ENCODE measurements around the gene CTDSP2.

CTDSP2 gene

GRCh38 chr12:57840726-57841125 is 5.8 kb downstream of the CTDSP2 start:
- 0 out of 2 replicates have a peak overlapping the region, but pooled peaks have one; percentile 11 for H3K4me3 ChIP-seq (ENCODE audit: low read depth, low read length)
- H2AFZ ChIP-seq (ENCODE audit: low read length, unreplicated experiment): no peak overlapping the region
- H3K27ac ChIP-seq (ENCODE audit: low read depth, low read length): no peak overlapping the region
- H3K27me3 ChIP-seq (ENCODE audit: insufficient read depth, low read length): no peaks in the 10 kb centered on the region
- no peaks in the 10 kb centered on the region for H3K36me3 ChIP-seq (ENCODE audit: insufficient read depth, low read length)
- peaks cover 98% of the 10 kb centered on the region for H3K79me2 ChIP-seq (ENCODE audit: control insufficient read depth, insufficient read depth, low read length, unreplicated experiment)
- H3K4me1 ChIP-seq (ENCODE audit: control insufficient read depth, insufficient read depth, low read length, unreplicated experiment): peaks cover 83% of the 10 kb centered on the region

GRCh38 chr12:57839996-57840395 is 6.5 kb downstream of the CTDSP2 start:
- no peaks in the 10 kb centered on the region for H3K36me3 ChIP-seq (ENCODE audit: insufficient read depth, low read length)
- H3K4me3 ChIP-seq (ENCODE audit: low read depth, low read length): no peak overlapping the region
- peaks cover 89% of the 10 kb centered on the region for H3K4me1 ChIP-seq (ENCODE audit: control insufficient read depth, insufficient read depth, low read length, unreplicated experiment)
- H3K79me2 ChIP-seq (ENCODE audit: control insufficient read depth, insufficient read depth, low read length, unreplicated experiment): peaks cover 98% of the 10 kb centered on the region
- no peaks in the 10 kb centered on the region for H3K27me3 ChIP-seq (ENCODE audit: insufficient read depth, low read length)
- no peak overlapping the region for H3K27ac ChIP-seq (ENCODE audit: low read depth, low read length)
- no peak overlapping the region for H2AFZ ChIP-seq (ENCODE audit: low read length, unreplicated experiment)

- Histone ChIP-seq H3K27me3 (ENCODE audit: insufficient read depth, low read length) (no peaks in the 10 kb centered on the region), H3K79me2 (ENCODE audit: control insufficient read depth, insufficient read depth, low read length, unreplicated experiment) (peaks cover 97% of the 10 kb centered on the region), H2AFZ (ENCODE audit: low read length, unreplicated experiment) (no peak overlapping the region), H3K4me3 (ENCODE audit: low read depth, low read length) (peak overlapping the region; percentile 20), H3K27ac (ENCODE audit: low read depth, low read length) (peak overlapping the region; percentile 64), H3K36me3 (ENCODE audit: insufficient read depth, low read length) (no peaks in the 10 kb centered on the region), H3K4me1 (ENCODE audit: control insufficient read depth, insufficient read depth, low read length, unreplicated experiment) (peaks cover 85% of the 10 kb centered on the region)
Observed at GRCh38 chr12:57838594-57839302, 7.8 kb downstream of the CTDSP2 start.

- Histone ChIP-seq H3K27me3 (ENCODE audit: insufficient read depth, low read length) (no peaks in the 10 kb centered on the region), H3K4me3 (ENCODE audit: low read depth, low read length) (peak overlapping the region; percentile 38), H3K4me1 (ENCODE audit: control insufficient read depth, insufficient read depth, low read length, unreplicated experiment) (peaks cover 85% of the 10 kb centered on the region), H2AFZ (ENCODE audit: low read length, unreplicated experiment) (no peak overlapping the region), H3K79me2 (ENCODE audit: control insufficient read depth, insufficient read depth, low read length, unreplicated experiment) (peaks cover 97% of the 10 kb centered on the region), H3K36me3 (ENCODE audit: insufficient read depth, low read length) (no peaks in the 10 kb centered on the region), H3K27ac (ENCODE audit: low read depth, low read length) (peak overlapping the region; percentile 64)
Observed at GRCh38 chr12:57837864-57838562, 8.5 kb downstream of the CTDSP2 start.

- peak overlapping the region; percentile 27 for H3K27ac ChIP-seq (ENCODE audit: low read depth, low read length)
- H3K36me3 ChIP-seq (ENCODE audit: insufficient read depth, low read length): no peaks in the 10 kb centered on the region
- peaks cover 83% of the 10 kb centered on the region for H3K4me1 ChIP-seq (ENCODE audit: control insufficient read depth, insufficient read depth, low read length, unreplicated experiment)
- no peaks in the 10 kb centered on the region for H3K27me3 ChIP-seq (ENCODE audit: insufficient read depth, low read length)
- H2AFZ ChIP-seq (ENCODE audit: low read length, unreplicated experiment): no peak overlapping the region
- H3K4me3 ChIP-seq (ENCODE audit: low read depth, low read length): peak overlapping the region; percentile 39
- H3K79me2 ChIP-seq (ENCODE audit: control insufficient read depth, insufficient read depth, low read length, unreplicated experiment): peaks cover 95% of the 10 kb centered on the region
Observed at GRCh38 chr12:57836442-57837375, 9.8 kb downstream of the CTDSP2 start.

GRCh38 chr12:57835366-57836288 is 10.9 kb downstream of the CTDSP2 start:
- peaks cover 92% of the 10 kb centered on the region for H3K79me2 ChIP-seq (ENCODE audit: control insufficient read depth, insufficient read depth, low read length, unreplicated experiment)
- H3K27ac ChIP-seq (ENCODE audit: low read depth, low read length): peak overlapping the region; percentile 27
- no peaks in the 10 kb centered on the region for H3K27me3 ChIP-seq (ENCODE audit: insufficient read depth, low read length)
- H3K4me1 ChIP-seq (ENCODE audit: control insufficient read depth, insufficient read depth, low read length, unreplicated experiment): peaks cover 76% of the 10 kb centered on the region
- H3K36me3 ChIP-seq (ENCODE audit: insufficient read depth, low read length): no peaks in the 10 kb centered on the region
- H2AFZ ChIP-seq (ENCODE audit: low read length, unreplicated experiment): no peak overlapping the region
- H3K4me3 ChIP-seq (ENCODE audit: low read depth, low read length): peak overlapping the region; percentile 39; the same call in 1 of the 2 replicates

GRCh38 chr12:57834086-57834876 is 12.2 kb downstream of the CTDSP2 start:
- Histone ChIP-seq H3K27ac (ENCODE audit: low read depth, low read length) (no peak overlapping the region), H3K27me3 (ENCODE audit: insufficient read depth, low read length) (no peaks in the 10 kb centered on the region), H3K36me3 (ENCODE audit: insufficient read depth, low read length) (0 out of 2 replicates have a peak, but pooled peaks cover 1% of the 10 kb centered on the region), H2AFZ (ENCODE audit: low read length, unreplicated experiment) (no peak overlapping the region), H3K4me3 (ENCODE audit: low read depth, low read length) (no peak overlapping the region), H3K79me2 (ENCODE audit: control insufficient read depth, insufficient read depth, low read length, unreplicated experiment) (peaks cover 91% of the 10 kb centered on the region), H3K4me1 (ENCODE audit: control insufficient read depth, insufficient read depth, low read length, unreplicated experiment) (peaks cover 65% of the 10 kb centered on the region)

- Histone ChIP-seq H3K4me1 (ENCODE audit: control insufficient read depth, insufficient read depth, low read length, unreplicated experiment) (peaks cover 58% of the 10 kb centered on the region), H3K36me3 (ENCODE audit: insufficient read depth, low read length) (peaks cover 7% of the 10 kb centered on the region), H2AFZ (ENCODE audit: low read length, unreplicated experiment) (no peak overlapping the region), H3K4me3 (ENCODE audit: low read depth, low read length) (no peak overlapping the region), H3K79me2 (ENCODE audit: control insufficient read depth, insufficient read depth, low read length, unreplicated experiment) (peaks cover 91% of the 10 kb centered on the region), H3K27ac (ENCODE audit: low read depth, low read length) (no peak overlapping the region), H3K27me3 (ENCODE audit: insufficient read depth, low read length) (no peaks in the 10 kb centered on the region)
Observed at GRCh38 chr12:57833672-57834071, 12.9 kb downstream of the CTDSP2 start.

GRCh38 chr12:57832966-57833365 is 13.6 kb downstream of the CTDSP2 start:
- Histone ChIP-seq H3K4me3 (ENCODE audit: low read depth, low read length) (no peak overlapping the region; the same call in 1 of the 2 replicates), H2AFZ (ENCODE audit: low read length, unreplicated experiment) (no peak overlapping the region), H3K4me1 (ENCODE audit: control insufficient read depth, insufficient read depth, low read length, unreplicated experiment) (peaks cover 51% of the 10 kb centered on the region), H3K27ac (ENCODE audit: low read depth, low read length) (no peak overlapping the region), H3K27me3 (ENCODE audit: insufficient read depth, low read length) (no peaks in the 10 kb centered on the region), H3K36me3 (ENCODE audit: insufficient read depth, low read length) (peaks cover 12% of the 10 kb centered on the region), H3K79me2 (ENCODE audit: control insufficient read depth, insufficient read depth, low read length, unreplicated experiment) (peaks cover 85% of the 10 kb centered on the region)

Data from ACC112 (cell line).